B cell (primary cell): ENCODE measurements around the gene TEKT2. TPM values are rescaled to one million over a fixed set of nuclear protein-coding genes. Genes with fewer than 3 reads are reported as not detected.

ENCODE experiments used
- ATAC-seq: fragments of 200-7000 bp; cut with Tn5 transposase; one replicate; pipeline ENCODE4 v1.10.0; 2021; ENCODE audit warnings: low read depth, mild to moderate bottlenecking, moderate number of reproducible peaks, moderate library complexity
- CTCF ChIA-PET: fragments of 350-600 bp; sonication (Branson Sonifier 250); formaldehyde crosslinking; loops from one replicate; lab custom pipeline; 2021; ENCODE audit warnings: antibody characterized with exemption, inconsistent platforms; lab: Charles Lee
- POLR2A ChIA-PET: fragments of 350-600 bp; sonication (Branson Sonifier 250); formaldehyde crosslinking; loops from one replicate; lab custom pipeline; 2021; ENCODE audit warnings: antibody characterized with exemption; lab: Charles Lee
- DNase-seq: peaks from one replicate; pipeline ENCODE4 v3.0.0; 2013
- H2AFZ ChIP-seq: 2 replicates; pipeline ENCODE4 v1.6.1; 2012; ENCODE audit warnings: mild to moderate bottlenecking, low read depth, low read length; ENCODE audit not compliant: insufficient read depth, poor library complexity, severe bottlenecking
- H3K27ac ChIP-seq, 2 donors: 1 replicate in 1 of 2; 2 replicates in 1 of 2; pipeline ENCODE4 v1.5.1; 2012 to 2013; ENCODE audit warnings: low read length in 2 of 2, mild to moderate bottlenecking in 2 of 2, moderate library complexity in 1 of 2
- H3K27me3 ChIP-seq, 4 experiments: fragments of 200-600 bp in 1 of 4; sonication (generic) in 1 of 4; replicated peaks in 1 of 4; 1 replicate in 2 of 4; 2 replicates in 2 of 4; pipeline versions ENCODE4 v1.6.1 to v1.7.0; 2013 to 2016; ENCODE audit warnings: low read length in 3 of 4, mild to moderate bottlenecking in 2 of 4, mixed read lengths in 1 of 4, moderate library complexity in 1 of 4; ENCODE audit not compliant: insufficient read depth in 4 of 4, control insufficient read depth in 3 of 4; ENCODE audit errors: control extremely low read depth in 1 of 4
- H3K36me3 ChIP-seq, 2 experiments: replicated peaks in 1 of 2; 1 replicate in 1 of 2; 2 replicates in 1 of 2; pipeline versions ENCODE4 v1.6.1 to v1.7.1; 2013; ENCODE audit warnings: low read length in 1 of 2; ENCODE audit not compliant: insufficient read depth in 2 of 2, control insufficient read depth in 1 of 2; ENCODE audit errors: control extremely low read depth in 1 of 2, extremely low read depth in 1 of 2
- H3K4me1 ChIP-seq, 2 donors: fragments of 200-600 bp in 1 of 2; sonication (generic) in 1 of 2; 1 replicate in 1 of 2; 2 replicates in 1 of 2; pipeline versions ENCODE4 v1.5.1 to v1.6.1; 2013 to 2017; ENCODE audit warnings: low read length in 2 of 2; ENCODE audit not compliant: control insufficient read depth in 2 of 2, insufficient read depth in 2 of 2
- H3K4me2 ChIP-seq: replicated peaks from 2 replicates; pipeline ENCODE3; 2012; ENCODE audit warnings: mild to moderate bottlenecking, low read depth, low read length; ENCODE audit not compliant: poor library complexity, severe bottlenecking
- H3K4me3 ChIP-seq, 5 experiments: fragments of 200-600 bp in 1 of 5; sonication (generic) in 1 of 5; 1 replicate in 3 of 5; 2 replicates in 2 of 5; pipeline versions ENCODE4 v1.5.1 to v1.7.0; 2011 to 2016; ENCODE audit warnings: low read length in 4 of 5, mild to moderate bottlenecking in 4 of 5, low read depth in 2 of 5, control low read depth in 1 of 5, moderate library complexity in 1 of 5; ENCODE audit not compliant: insufficient read depth in 1 of 5; ENCODE audit errors: control extremely low read depth in 1 of 5, extremely low read depth in 1 of 5
- H3K79me2 ChIP-seq: fragments of 200-600 bp; sonication (generic); one replicate; pipeline ENCODE4 v1.6.0; 2016; ENCODE audit warnings: low read length; ENCODE audit not compliant: control insufficient read depth, insufficient read depth
- H3K9ac ChIP-seq: fragments of 200-600 bp; sonication (generic); 2 replicates; pipeline ENCODE4 v1.6.1; 2017; ENCODE audit warnings: mild to moderate bottlenecking, low read length, moderate library complexity
- H3K9me3 ChIP-seq, 3 donors: one replicate each; pipeline versions ENCODE4 v1.6.1 to v1.7.1; 2013; ENCODE audit warnings: low read length in 2 of 3; ENCODE audit not compliant: control insufficient read depth in 2 of 3, insufficient read depth in 1 of 3; ENCODE audit errors: control extremely low read depth in 1 of 3
- H4K20me1 ChIP-seq: 2 replicates; pipeline ENCODE4 v1.6.0; 2012; ENCODE audit warnings: mild to moderate bottlenecking, low read length; ENCODE audit not compliant: insufficient read depth, control insufficient read depth, poor library complexity, severe bottlenecking
- H3K27ac Mint-ChIP-seq: one replicate; pipeline ENCODE4 v1.8.0; 2021; ENCODE audit warnings: mixed read lengths
- H3K27me3 Mint-ChIP-seq: one replicate; pipeline ENCODE4 v1.8.0; 2021; ENCODE audit warnings: mixed read lengths
- H3K4me1 Mint-ChIP-seq: one replicate; pipeline ENCODE4 v1.8.0; 2021; ENCODE audit warnings: mixed read lengths
- H3K4me3 Mint-ChIP-seq: one replicate; pipeline ENCODE4 v1.8.0; 2021; ENCODE audit warnings: mixed read lengths
- H3K9me3 Mint-ChIP-seq: one replicate; pipeline ENCODE4 v1.8.0; 2022; ENCODE audit warnings: mixed read lengths; ENCODE audit not compliant: insufficient read depth
- CTCF ChIP-seq: fragments of 200-600 bp; IDR thresholded peaks from one replicate; pipeline ENCODE4 v1.8.0; 2022; ENCODE audit warnings: antibody characterized with exemption, mild to moderate bottlenecking
- EZH2 ChIP-seq: IDR thresholded peaks from 2 replicates; pipeline ENCODE4 v1.6.1; 2012; ENCODE audit warnings: borderline replicate concordance, low read depth, mild to moderate bottlenecking, moderate library complexity, low read length; ENCODE audit not compliant: insufficient read depth, poor library complexity, severe bottlenecking
- WGBS: methylation state at CpG from one replicate; pipeline ENCODE4 v1.1.5; 2013; ENCODE audit warnings: missing lambda C conversion rate; ENCODE audit not compliant: insufficient coverage; 5-methylcytosine and 5-hydroxymethylcytosine counted together
- intact Hi-C: fragments of 100-400 bp; cut with micrococcal nuclease; formaldehyde crosslinking; loops from one replicate; pipeline ENCODE4 v1.10.0; 2022
- polyA plus RNA-seq: library from polyadenylated mRNA; depleted of rRNA; stranded (reverse); fragments of >200 nt; gene quantifications from 2 replicates; pipeline ENCODE4 v1.2.3, GENCODE V29; 2012
- total RNA-seq, 2 donors: library from RNA; stranded (reverse); fragments of 120-200 nt in 1 of 2; gene quantifications; 1 replicate in 1 of 2; 2 replicates in 1 of 2; pipeline versions ENCODE4 v1.2.3 to v1.2.4, GENCODE V29; 2013 to 2022

The TEKT2 gene
- total and polyA plus RNA-seq, 2 donors (not counting 1 experiment from before 2014, with no cell fraction given) = not detected

DNA sequence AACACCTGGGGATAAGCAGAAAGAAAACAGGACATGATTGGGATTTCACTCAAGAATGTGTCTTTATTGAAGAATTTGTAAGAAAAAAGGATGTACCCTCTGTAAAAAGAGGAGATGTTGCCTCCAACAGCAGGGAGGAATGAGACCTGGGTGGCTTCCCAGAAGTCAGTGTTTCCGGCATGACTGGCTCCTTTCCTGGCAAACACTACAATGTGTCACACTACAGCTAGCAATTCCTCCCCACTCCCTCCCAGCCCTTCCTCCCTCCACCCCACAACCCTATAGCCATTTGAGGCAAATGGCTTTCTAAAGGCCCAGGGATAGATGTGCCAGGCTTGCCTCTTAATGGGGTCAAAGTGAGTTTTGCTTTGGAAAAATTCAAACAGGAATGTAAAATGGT lies 52.6 kb downstream of the TEKT2 start:
- Mint-ChIP-seq H3K9me3 (no peaks in the 10 kb centered on the region), H3K27me3 (no peaks in the 10 kb centered on the region), H3K4me3 (no peak overlapping the region), H3K4me1 (peaks cover 6% of the 10 kb centered on the region), H3K27ac (no peak overlapping the region)
- ChIA-PET POLR2A (no interaction called here), CTCF (interaction anchor here (0.6 to 2.3 kb wide), 2 partner anchors 41 to 283 kb away, joined by 6 to 8 read pairs; no protein-coding TSS in a partner anchor)
- Histone ChIP-seq H4K20me1 (peaks cover 6% of the 10 kb centered on the region), H3K9me3 (no peaks in the 10 kb centered on the region), H3K9ac (no peak overlapping the region), H3K27me3 (no peaks in the 10 kb centered on the region), H3K79me2 (peaks cover 15% of the 10 kb centered on the region), H2AFZ (no peak overlapping the region), H3K27ac (no peak overlapping the region), H3K4me3 (no peak overlapping the region), H3K36me3 (peaks cover 0 to 42% of the 10 kb centered on the region in 2 experiments), H3K4me2 (no peak overlapping the region), H3K4me1 (no peaks in the 10 kb centered on the region)
- no CpG with 5 or more reads among the region's 1 CpG for WGBS
- no peak for ATAC-seq
- intact Hi-C loops = no loop called here
- TF ChIP-seq EZH2 = no peak
- no peak for TF ChIP-seq CTCF
- no peak for DNase-seq

- no CpG with 5 or more reads among the region's 5 CpGs for WGBS
- DNase-seq = no peak
- Mint-ChIP-seq H3K9me3 (no peaks in the 10 kb centered on the region), H3K4me1 (peaks cover 8% of the 10 kb centered on the region), H3K27me3 (no peaks in the 10 kb centered on the region), H3K4me3 (no peak overlapping the region), H3K27ac (no peak overlapping the region)
- peaks cover 8% of the 10 kb centered on the region for H4K20me1 ChIP-seq
- intact Hi-C loops = no loop called here
- no peak overlapping the region for H3K4me2 ChIP-seq
- no peak overlapping the region for H3K4me3 ChIP-seq
- H3K27me3 ChIP-seq = no peaks in the 10 kb centered on the region
- H3K36me3 ChIP-seq = peaks cover 0 to 42% of the 10 kb centered on the region in 2 experiments
- peaks cover 0 to 2% of the 10 kb centered on the region in 2 donors for H3K4me1 ChIP-seq
- no peaks in the 10 kb centered on the region for H3K9me3 ChIP-seq
- CTCF ChIA-PET = interaction anchor here (0.6 kb wide), 1 partner anchor 284 kb away, joined by 6 read pairs; no protein-coding TSS in a partner anchor
- POLR2A ChIA-PET = no interaction called here
- H3K79me2 ChIP-seq = peaks cover 19% of the 10 kb centered on the region
- no peak for ATAC-seq
- H2AFZ ChIP-seq = no peak overlapping the region
- H3K9ac ChIP-seq = no peak overlapping the region
- no peak overlapping the region for H3K27ac ChIP-seq
- TF ChIP-seq CTCF = no peak
- TF ChIP-seq EZH2 = no peak
Observed at GRCh38 chr1:36137226-36137625, 53.3 kb downstream of the TEKT2 start.
